AG09309 (cell line): Measurements from ENCODE around the gene SLK.
A peak's percentile ranks its signal among the peaks of the same experiment; 100 is the strongest.

Experiments
- DNase-seq: peaks from one replicate; pipeline ENCODE4 v3.0.0-alpha.2; 2010; ENCODE audit warnings: low read depth
- H3K4me3 ChIP-seq: 2 replicates; pipeline ENCODE4 v1.5.1; 2011; ENCODE audit warnings: mild to moderate bottlenecking, low read depth, low read length, moderate library complexity; ENCODE audit not compliant: control insufficient read depth
- TF ChIP-seq, protein P1 (sequence below): IDR thresholded peaks from 2 replicates; pipeline ENCODE4 v1.5.1; 2011; ENCODE audit warnings: mild to moderate bottlenecking, low read depth, low read length, inconsistent platforms; ENCODE audit not compliant: insufficient read depth, control insufficient read depth; ENCODE audit errors: missing control alignments

Gene SLK

DNA sequence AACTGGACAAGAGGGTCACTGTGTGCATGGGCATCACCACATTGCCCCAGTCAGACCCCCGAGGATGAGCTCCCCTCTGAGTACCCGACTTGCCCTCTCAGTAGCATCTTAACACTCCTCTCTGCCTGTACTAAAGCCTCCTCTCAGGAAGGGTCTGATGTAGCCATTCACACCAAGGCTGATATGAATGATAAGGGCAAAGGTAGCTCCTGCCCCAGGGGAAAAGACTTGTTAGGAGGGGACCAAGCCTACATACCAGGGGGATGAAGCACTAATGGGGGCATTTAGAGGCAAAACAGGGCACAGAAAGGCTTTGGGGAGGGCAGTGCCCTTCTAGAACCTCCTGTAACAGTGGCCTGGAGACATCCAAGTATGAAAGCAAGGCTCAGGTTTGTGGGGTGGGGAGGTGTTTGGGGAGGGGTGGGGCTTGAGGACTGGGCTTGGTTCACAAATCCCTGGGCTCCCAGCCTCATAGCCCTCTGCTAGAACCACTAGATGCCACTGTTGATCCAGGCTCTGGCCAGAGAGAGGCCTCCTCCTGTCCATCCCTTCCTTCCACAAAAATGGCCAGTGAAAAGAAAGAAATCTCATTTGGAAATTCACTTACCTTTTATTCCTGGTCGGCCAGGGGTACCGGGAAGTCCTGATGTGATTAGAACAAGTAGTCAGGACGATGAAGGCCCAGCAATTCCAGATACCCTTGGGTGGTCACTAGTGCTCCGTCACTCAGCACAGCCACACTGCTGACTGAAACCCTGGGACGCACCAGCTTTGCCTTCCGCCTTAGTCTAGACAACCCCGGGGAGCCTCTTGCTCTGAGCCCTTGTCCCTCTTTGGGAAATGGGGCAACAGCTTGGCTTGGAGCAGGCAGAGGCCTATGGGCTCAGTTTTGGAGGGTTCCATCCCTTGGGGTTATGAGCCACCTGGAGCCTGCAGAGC is 78.5 kb downstream of the SLK start:
- DNase-seq = peak; percentile 38
- TF ChIP-seq, protein P1, sequence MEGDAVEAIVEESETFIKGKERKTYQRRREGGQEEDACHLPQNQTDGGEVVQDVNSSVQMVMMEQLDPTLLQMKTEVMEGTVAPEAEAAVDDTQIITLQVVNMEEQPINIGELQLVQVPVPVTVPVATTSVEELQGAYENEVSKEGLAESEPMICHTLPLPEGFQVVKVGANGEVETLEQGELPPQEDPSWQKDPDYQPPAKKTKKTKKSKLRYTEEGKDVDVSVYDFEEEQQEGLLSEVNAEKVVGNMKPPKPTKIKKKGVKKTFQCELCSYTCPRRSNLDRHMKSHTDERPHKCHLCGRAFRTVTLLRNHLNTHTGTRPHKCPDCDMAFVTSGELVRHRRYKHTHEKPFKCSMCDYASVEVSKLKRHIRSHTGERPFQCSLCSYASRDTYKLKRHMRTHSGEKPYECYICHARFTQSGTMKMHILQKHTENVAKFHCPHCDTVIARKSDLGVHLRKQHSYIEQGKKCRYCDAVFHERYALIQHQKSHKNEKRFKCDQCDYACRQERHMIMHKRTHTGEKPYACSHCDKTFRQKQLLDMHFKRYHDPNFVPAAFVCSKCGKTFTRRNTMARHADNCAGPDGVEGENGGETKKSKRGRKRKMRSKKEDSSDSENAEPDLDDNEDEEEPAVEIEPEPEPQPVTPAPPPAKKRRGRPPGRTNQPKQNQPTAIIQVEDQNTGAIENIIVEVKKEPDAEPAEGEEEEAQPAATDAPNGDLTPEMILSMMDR = peak; percentile 95
- no peak overlapping the region for H3K4me3 ChIP-seq

DNA sequence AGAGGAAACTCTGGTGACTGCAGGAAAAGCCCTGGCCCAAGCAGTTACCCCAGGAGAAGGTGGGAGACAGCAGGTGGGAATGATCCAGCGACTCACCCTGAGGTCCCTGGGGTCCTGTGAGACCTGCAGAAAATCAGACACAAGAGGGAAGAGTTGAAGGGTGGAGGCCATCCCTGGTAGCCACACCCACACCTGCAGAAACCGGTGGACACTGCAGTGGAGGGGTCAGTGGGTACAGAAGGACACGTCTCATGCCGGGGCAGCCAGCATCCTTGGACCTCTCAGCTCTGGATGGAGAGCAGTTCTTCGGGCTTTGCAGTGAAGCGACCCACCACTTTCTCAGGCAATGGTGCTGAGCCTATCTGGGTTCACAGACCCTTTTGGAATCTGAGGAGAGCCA is 79.7 kb downstream of the SLK start:
- TF ChIP-seq, protein P1 = no peak
- no peak for DNase-seq

GRCh38 chr10:104049504-104050250 is 82.7 kb downstream of the SLK start:
- TF ChIP-seq, protein P1 = no peak
- H3K4me3 ChIP-seq = no peak overlapping the region
- peak; percentile 35 for DNase-seq

More for the DNA sequence above, 79.7 kb downstream of the SLK start:
- H3K4me3 ChIP-seq = no peak overlapping the region

- no peak for DNase-seq
- no peak overlapping the region for H3K4me3 ChIP-seq
- TF ChIP-seq, protein P1 = no peak
Measured at GRCh38 chr10:104052431-104052830, 85.5 kb downstream of the SLK start.

- no peak overlapping the region for H3K4me3 ChIP-seq
- TF ChIP-seq, protein P1 = no peak
- no peak for DNase-seq
Measured at GRCh38 chr10:104053201-104053600, 86.3 kb downstream of the SLK start.

GRCh38 chr10:104054430-104054829 is 87.5 kb downstream of the SLK start:
- DNase-seq = peak; percentile 35
- TF ChIP-seq, protein P1 = no peak
- no peak overlapping the region for H3K4me3 ChIP-seq
